ENCODE results near the gene PTPN1.
A peak's percentile ranks its signal among the peaks of the same experiment; 100 is the strongest.
"Not testable (repeated sequence)": the region's sequence is repeated elsewhere in the genome, so short reads cannot be mapped to it uniquely, and the experiment has no call there.

Gene PTPN1

GRCh38 chr20:50620459-50620858 is 110.3 kb downstream of the PTPN1 start:
- DNase-seq, result not testable (repeated sequence)

DNA sequence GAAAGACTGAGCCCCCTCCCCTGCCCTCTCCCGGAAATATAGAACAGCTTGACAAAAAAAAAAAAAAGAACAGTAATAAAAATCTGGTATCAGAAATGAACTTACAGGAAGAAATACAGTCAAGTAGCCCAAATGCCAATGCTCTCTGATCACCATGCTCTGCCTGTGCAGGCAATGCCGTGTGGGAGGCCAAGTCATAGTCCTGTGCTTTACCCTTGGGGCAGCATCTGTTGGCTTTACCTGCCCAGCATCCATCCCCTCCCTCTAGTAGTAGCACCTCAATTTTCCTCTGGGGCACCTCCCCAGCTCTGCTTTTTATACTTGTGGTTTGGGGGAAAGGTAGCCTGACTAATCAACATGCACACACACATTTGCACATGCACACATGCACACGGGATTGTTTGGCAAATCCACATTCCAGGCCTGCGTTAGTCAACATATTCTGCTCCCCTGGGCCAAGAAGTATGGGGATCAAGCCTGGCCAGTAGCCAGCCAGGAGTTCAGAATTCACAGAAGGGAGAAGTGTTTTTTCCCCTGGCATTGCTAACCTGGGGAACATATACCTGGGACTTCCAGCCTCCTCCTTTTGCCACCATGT is 111.0 kb downstream of the PTPN1 start:
- DNase-seq, result no peak

DNA sequence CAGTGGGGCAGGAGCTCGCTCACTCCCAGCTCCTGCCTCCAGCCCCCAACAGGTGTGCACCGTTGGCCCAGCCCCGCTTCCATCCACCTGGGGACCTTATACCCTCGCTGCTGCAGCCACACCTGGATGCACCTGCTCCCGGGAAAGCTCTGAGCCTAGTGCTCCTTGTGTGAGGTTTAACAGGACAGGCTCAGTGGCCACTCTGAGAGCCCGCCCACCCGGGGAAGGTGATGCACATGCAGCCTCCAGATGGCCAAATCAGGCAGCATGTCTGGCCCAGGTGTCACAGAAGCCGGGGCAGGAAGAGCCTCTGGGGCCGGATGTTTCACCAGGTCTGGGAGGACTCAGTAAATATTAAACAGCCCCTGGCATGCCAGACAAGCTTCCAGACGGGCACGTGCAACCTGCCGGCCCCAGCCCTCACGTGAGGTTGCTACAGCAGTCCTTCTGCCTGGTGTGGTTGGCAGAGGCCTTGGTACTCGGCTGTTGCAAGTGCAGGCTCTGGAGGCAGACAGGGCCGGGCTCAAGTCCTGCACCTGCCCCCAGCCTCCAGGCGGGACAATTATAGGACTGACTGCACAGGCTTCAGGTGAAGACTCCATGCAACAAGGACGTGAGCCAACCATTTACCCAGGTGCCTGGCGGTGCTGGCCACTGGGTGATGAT is 114.3 kb downstream of the PTPN1 start:
- DNase-seq, result no peak

DNA sequence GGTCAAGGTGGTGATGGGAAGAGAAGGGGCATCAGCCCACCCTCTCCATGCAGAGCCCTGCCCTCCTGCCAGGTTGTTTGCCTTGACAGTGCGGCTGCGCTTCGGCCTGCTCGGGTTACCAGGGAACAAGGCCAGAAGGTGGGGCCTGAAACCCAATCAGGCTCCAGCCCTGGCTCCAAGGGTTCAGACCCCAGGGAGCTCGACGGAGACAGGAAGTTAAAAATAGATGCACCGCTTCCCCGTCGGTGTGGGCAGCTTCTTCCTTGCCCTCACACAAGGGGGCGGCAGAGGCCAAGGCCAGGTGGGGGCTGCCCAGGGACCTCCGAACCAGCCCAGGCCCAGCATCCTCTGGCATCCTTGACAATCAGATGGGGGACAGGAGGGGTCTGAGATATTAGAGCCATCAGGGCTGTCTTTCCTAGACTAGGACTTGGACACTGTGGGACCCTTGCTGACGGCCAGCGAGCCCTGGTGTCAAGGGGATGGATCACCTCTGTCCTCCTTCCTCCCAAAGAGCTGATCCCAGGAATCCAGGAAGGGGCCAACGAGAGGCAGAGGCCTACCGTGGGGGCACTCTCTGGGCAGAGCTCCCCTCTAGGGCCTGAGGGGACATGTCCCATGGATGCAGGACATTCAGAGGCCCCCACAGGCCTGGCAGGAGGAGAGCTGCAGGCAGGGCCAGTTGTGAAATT is 115.9 kb downstream of the PTPN1 start:
- peak; percentile 20 for DNase-seq

- DNase-seq, result no peak
Measured at GRCh38 chr20:50627747-50628146, 117.6 kb downstream of the PTPN1 start.

GRCh38 chr20:50628332-50628731 is 118.1 kb downstream of the PTPN1 start:
- no peak for DNase-seq

DNA sequence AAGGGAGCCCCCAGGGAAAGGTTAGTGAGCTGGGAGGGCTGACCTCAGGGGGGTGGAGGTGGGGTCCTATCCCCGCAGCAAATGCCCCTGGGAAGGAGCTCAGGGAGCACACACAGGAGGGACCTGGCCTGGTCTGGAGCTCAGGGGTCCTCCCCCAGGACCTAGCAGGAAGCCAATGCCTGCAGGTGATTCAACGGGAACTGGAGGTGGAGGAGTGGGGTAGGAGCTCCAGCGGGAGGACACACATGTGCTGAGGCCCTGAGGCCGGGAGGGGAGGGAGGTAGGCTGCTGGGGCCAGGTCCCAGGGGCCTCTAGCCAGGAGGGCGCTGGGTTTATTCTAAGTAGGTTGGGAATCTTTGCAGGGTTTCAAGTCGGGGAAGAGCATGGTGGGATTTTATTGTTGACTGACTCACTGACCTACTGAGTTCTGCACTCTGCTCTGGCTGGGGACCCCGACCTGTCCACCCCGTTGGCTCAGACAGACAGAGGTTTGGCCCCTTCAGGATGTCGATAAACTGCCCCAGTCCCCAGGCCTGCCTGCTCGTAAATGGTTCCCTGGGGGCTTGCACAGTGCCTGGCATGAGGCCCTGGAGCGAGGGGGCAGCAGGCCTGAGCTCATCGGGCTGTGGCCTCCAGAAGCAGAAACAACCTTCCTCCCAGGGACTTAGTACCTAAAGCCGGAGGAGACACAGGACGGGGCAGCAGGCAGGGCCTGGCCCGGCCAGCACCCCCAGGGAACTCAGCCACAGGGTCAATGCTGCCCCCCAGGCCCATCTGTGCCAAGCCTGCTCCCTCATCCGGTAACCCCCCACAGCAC is 118.9 kb downstream of the PTPN1 start:
- no peak for DNase-seq

GRCh38 chr20:50629670-50630045 is 119.5 kb downstream of the PTPN1 start:
- no peak for DNase-seq

GRCh38 chr20:50630578-50631263 is 120.5 kb downstream of the PTPN1 start:
- DNase-seq, result no peak

DNA sequence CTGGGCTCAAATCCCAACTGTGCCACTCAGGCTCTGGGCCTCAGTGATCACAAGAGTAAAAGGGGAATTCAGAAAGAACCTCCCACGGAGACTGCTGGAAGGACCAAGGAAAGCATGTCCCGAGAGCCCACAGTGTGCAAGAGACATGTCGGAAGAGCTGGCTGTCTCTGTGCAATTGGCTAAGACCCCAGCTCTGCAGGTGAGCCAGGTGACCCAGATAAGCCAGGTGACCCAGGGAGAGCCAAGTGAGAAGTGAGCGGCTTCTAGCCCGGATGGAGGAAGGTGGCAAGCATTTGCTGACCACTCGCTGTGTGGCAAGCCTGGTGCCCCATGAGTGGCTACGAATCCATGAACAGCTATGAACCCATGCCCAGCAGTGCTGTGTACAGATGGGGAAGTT is 122.1 kb downstream of the PTPN1 start:
- DNase-seq, result no peak

DNA sequence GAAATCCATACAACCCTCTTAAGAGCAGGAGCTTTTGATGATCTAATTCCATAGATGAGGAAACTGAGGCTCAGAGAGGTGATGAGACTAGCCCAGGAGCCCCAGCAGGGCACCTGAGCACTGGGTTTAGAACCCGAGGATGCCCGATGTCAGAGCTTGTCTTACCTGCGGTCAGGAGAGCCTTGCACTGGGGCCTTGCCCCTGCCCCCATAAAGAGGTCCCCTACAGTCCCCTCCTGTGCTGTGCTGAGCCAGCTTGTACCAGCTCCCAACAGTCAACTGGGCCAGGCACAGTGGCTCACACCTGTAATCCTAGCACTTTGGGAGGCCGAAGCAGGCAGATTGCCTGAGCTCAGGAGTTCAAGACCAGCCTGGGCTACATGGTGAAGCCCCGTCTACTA is 122.5 kb downstream of the PTPN1 start:
- DNase-seq, result no peak

GRCh38 chr20:50633361-50633760 is 123.2 kb downstream of the PTPN1 start:
- DNase-seq, result no peak

DNA sequence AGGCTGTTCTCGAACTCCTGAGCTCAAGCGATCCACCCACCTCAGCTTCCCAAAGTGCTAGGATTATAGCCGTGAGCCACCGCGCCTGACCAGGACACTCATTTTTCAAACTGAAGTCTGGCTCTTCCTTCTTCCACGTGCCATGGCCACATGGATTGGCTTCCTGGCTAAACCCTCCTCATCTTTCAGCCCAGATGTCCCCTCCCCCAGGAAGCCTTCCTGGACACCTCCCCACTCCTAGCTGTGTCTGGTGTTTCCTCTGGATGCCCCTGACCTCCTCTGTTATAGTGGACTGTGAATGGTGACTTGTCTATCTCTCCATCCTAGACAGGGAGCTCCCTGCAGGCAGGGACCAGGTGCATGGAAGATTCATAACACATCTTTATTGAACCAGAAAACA is 124.0 kb downstream of the PTPN1 start:
- no peak for DNase-seq

Data from NCI-H1092 (cell line).